ENCODE measurements around the gene ATP13A3. TPM values are rescaled to one million over a fixed set of nuclear protein-coding genes. Genes with fewer than 3 reads are reported as not detected.

The ATP13A3 gene
- total and polyA plus RNA-seq, 2 of the 4 experiments (the other 2 are of a cell fraction) = 48.1 to 154 TPM

GRCh38 chr3:194464692-194465091 is 22.1 kb downstream of the ATP13A3 start:
- H3K27me3 ChIP-seq (ENCODE audit: control insufficient read depth, insufficient read depth, low read length) = no peaks in the 10 kb centered on the region
- H2BK20ac ChIP-seq (ENCODE audit: low read depth, low read length) = no peak overlapping the region
- no CpG with 5 or more reads among the region's 1 CpG for WGBS, 2 experiments (ENCODE audit: extremely low coverage in 2 of 2, insufficient read length in 1 of 2)
- in situ Hi-C loops (cut with MboI; ENCODE audit: low sequenced_read_pairs) (no loop called here), dilution Hi-C loops (cut with HindIII; ENCODE audit: low sequenced_read_pairs, unreplicated experiment) (no loop called here), intact Hi-C loops (cut with micrococcal nuclease) (loop anchor here (5.0 kb wide), 1 partner anchor 37 kb away; no protein-coding TSS in a partner anchor)
- H3K18ac ChIP-seq (ENCODE audit: low read depth, low read length) = no peak overlapping the region
- no peak overlapping the region for H4K5ac ChIP-seq (ENCODE audit: low read depth, low read length)
- peaks cover 11% of the 10 kb centered on the region for H3K9me1 ChIP-seq (ENCODE audit: insufficient read depth, low read length)
- H2AK9ac ChIP-seq (replicated peaks; ENCODE audit: low read depth, low read length, poor library complexity) = no peak overlapping the region
- H3K4me2 ChIP-seq (ENCODE audit: low read depth, low read length) = no peak overlapping the region
- no peak overlapping the region for H3K4ac ChIP-seq (ENCODE audit: low read depth, low read length)
- H2BK120ac ChIP-seq (ENCODE audit: low read depth, low read length) = no peak overlapping the region
- H3K27ac ChIP-seq (ENCODE audit: insufficient read depth, low read length) = no peak overlapping the region
- ChIA-PET CTCF (no interaction called here), POLR2A (ENCODE audit: unreplicated experiment) (no interaction called here)
- H3K79me1 ChIP-seq (ENCODE audit: low read depth in 1 of 2, low read length in 2 of 2) = peaks cover 4 to 59% of the 10 kb centered on the region in 2 experiments; a peak in 3 of 4 replicates
- peaks cover 6% of the 10 kb centered on the region for H3K4me1 ChIP-seq (ENCODE audit: control insufficient read depth, insufficient read depth, low read length)
- no peak overlapping the region for H3K4me3 ChIP-seq (ENCODE audit: insufficient read depth, low read depth, low read length)
- H3K14ac ChIP-seq (replicated peaks; ENCODE audit: low read depth, low read length) = no peak overlapping the region
- H3K9ac ChIP-seq (ENCODE audit: low read depth, low read length) = no peak overlapping the region
- no peak overlapping the region for H2BK15ac ChIP-seq (ENCODE audit: low read depth, low read length)
- peaks cover 74% of the 10 kb centered on the region for H4K20me1 ChIP-seq (ENCODE audit: insufficient read depth, low read length)
- ATAC-seq (ENCODE audit: low read depth) = no peak
- no peak overlapping the region for H3K23ac ChIP-seq (ENCODE audit: low read depth, low read length)
- BruUV-seq (replicated peaks) = no TSS peak
- no peak overlapping the region for H4K91ac ChIP-seq (ENCODE audit: insufficient read depth, low read depth, low read length)
- H3K9me3 ChIP-seq (ENCODE audit: control insufficient read depth, insufficient read depth, low read length) = no peaks in the 10 kb centered on the region
- no peak overlapping the region for H3K56ac ChIP-seq (ENCODE audit: extremely low read depth, insufficient read depth, low read length)
- DNase-seq = no peak
- peaks cover 6% of the 10 kb centered on the region for H3K36me3 ChIP-seq (ENCODE audit: control insufficient read depth, insufficient read depth, low read length)
- no peak overlapping the region for H2BK5ac ChIP-seq (ENCODE audit: low read depth, low read length, poor library complexity, severe bottlenecking)
- no peak overlapping the region for H2AK5ac ChIP-seq (ENCODE audit: low read depth, low read length)
- H2AFZ ChIP-seq (replicated peaks; ENCODE audit: low read length, poor library complexity) = no peak overlapping the region
- TF ChIP-seq FOS (IDR thresholded peaks at IDR 0.05; ENCODE audit: low read depth, low read length) = no peak
- TF ChIP-seq BHLHE40 (IDR thresholded peaks at IDR 0.05; ENCODE audit: low read depth, low read length) = no peak
- no peak for TF ChIP-seq CEBPB (IDR thresholded peaks at IDR 0.05; ENCODE audit: low read depth, low read length)
- H4K8ac ChIP-seq (ENCODE audit: low read depth in 2 of 2, low read length in 2 of 2) = no peak overlapping the region

Measured in IMR-90 (cell line).